Liver (tissue), 9 donors: Measurements from ENCODE around the gene SMAD6. TPM values are rescaled to one million over a fixed set of nuclear protein-coding genes. Genes with fewer than 3 reads are reported as not detected.

Source experiments
- DNase-seq: peaks from one replicate; pipeline ENCODE4 v3.0.0-alpha.2; 2017; ENCODE audit warnings: low spot score
- H3K27ac ChIP-seq, 2 donors: one replicate each; pipeline ENCODE4 v1.7.0; 2013; ENCODE audit warnings: inconsistent platforms in 2 of 2, low read length in 2 of 2, control low read depth in 1 of 2, low read depth in 1 of 2, mild to moderate bottlenecking in 1 of 2
- H3K27me3 ChIP-seq, 4 donors: one replicate each; pipeline versions ENCODE4 v1.6.1 to v1.7.0; 2013; ENCODE audit warnings: low read length in 3 of 4, inconsistent platforms in 1 of 4, mild to moderate bottlenecking in 1 of 4, moderate library complexity in 1 of 4; ENCODE audit not compliant: control insufficient read depth in 4 of 4, insufficient read depth in 4 of 4
- H3K36me3 ChIP-seq, 4 donors: one replicate each; pipeline versions ENCODE4 v1.6.1 to v1.7.0; 2013; ENCODE audit warnings: low read length in 3 of 4, mild to moderate bottlenecking in 3 of 4, low read depth in 1 of 4, moderate library complexity in 1 of 4; ENCODE audit not compliant: control insufficient read depth in 4 of 4, insufficient read depth in 3 of 4
- H3K4me1 ChIP-seq, 4 donors: one replicate each; pipeline versions ENCODE4 v1.6.1 to v1.7.0; 2013; ENCODE audit warnings: low read length in 3 of 4, mild to moderate bottlenecking in 3 of 4, moderate library complexity in 1 of 4; ENCODE audit not compliant: control insufficient read depth in 4 of 4, insufficient read depth in 4 of 4
- H3K4me3 ChIP-seq, 3 donors: one replicate each; pipeline versions ENCODE4 v1.6.1 to v1.7.0; 2013; ENCODE audit warnings: low read length in 3 of 3, control low read depth in 1 of 3, low read depth in 1 of 3, mild to moderate bottlenecking in 1 of 3
- H3K9ac ChIP-seq, 2 donors: one replicate each; pipeline ENCODE4 v1.7.0; 2013; ENCODE audit warnings: low read length in 2 of 2, mild to moderate bottlenecking in 2 of 2, moderate library complexity in 2 of 2, control low read depth in 1 of 2, low read depth in 1 of 2
- H3K9me3 ChIP-seq, 4 donors: one replicate each; pipeline versions ENCODE4 v1.6.1 to v1.7.0; 2013; ENCODE audit warnings: low read length in 3 of 4; ENCODE audit not compliant: control insufficient read depth in 4 of 4
- ATF3 ChIP-seq: IDR thresholded peaks from 2 replicates; pipeline ENCODE4 v1.6.1; 2016; ENCODE audit warnings: antibody characterized with exemption
- CTCF ChIP-seq: fragments of 150-350 bp; IDR thresholded peaks from 2 replicates; pipeline ENCODE4 v1.5.1; 2017; ENCODE audit warnings: improper control_type of control experiment, low read depth, low read length; ENCODE audit not compliant: missing input control
- EGR1 ChIP-seq, 2 donors: IDR thresholded peaks; 2 replicates each; pipeline ENCODE4 v1.6.1; 2016 to 2018; ENCODE audit warnings: antibody characterized with exemption in 2 of 2, low read depth in 2 of 2
- FOXA1 ChIP-seq: IDR thresholded peaks from 2 replicates; pipeline ENCODE4 v1.6.1; 2016; ENCODE audit warnings: antibody characterized with exemption
- FOXA2 ChIP-seq: IDR thresholded peaks from 2 replicates; pipeline ENCODE4 v1.6.1; 2016; ENCODE audit warnings: antibody characterized with exemption
- GABPA ChIP-seq, 2 donors: IDR thresholded peaks in 1 of 2; conservative IDR thresholded peaks in 1 of 2; 2 replicates each; pipeline ENCODE4 v1.6.1; 2016; ENCODE audit warnings: antibody characterized with exemption in 2 of 2, mild to moderate bottlenecking in 1 of 2, moderate library complexity in 1 of 2
- HNF4A ChIP-seq, 2 donors: conservative IDR thresholded peaks; 2 replicates each; pipeline ENCODE4 v1.6.1; 2016; ENCODE audit warnings: antibody characterized with exemption in 2 of 2, mild to moderate bottlenecking in 2 of 2
- HNF4G ChIP-seq: IDR thresholded peaks from 2 replicates; pipeline ENCODE4 v1.6.1; 2016; ENCODE audit warnings: antibody characterized with exemption
- JUND ChIP-seq, 2 donors: IDR thresholded peaks; 2 replicates each; pipeline ENCODE4 v1.6.1; 2016; ENCODE audit warnings: antibody characterized with exemption in 2 of 2
- MAX ChIP-seq: IDR thresholded peaks from 2 replicates; pipeline ENCODE4 v1.6.1; 2016; ENCODE audit warnings: antibody characterized with exemption
- NR2F2 ChIP-seq: IDR thresholded peaks from 2 replicates; pipeline ENCODE4 v1.6.1; 2016; ENCODE audit warnings: antibody characterized with exemption
- RAD21 ChIP-seq, 2 donors: IDR thresholded peaks; 2 replicates each; pipeline ENCODE4 v1.6.1; 2016; ENCODE audit warnings: antibody characterized with exemption in 2 of 2, mild to moderate bottlenecking in 2 of 2
- REST ChIP-seq: IDR thresholded peaks from 2 replicates; pipeline ENCODE4 v1.6.1; 2016; ENCODE audit warnings: antibody characterized with exemption, mild to moderate bottlenecking
- RXRA ChIP-seq, 2 donors: IDR thresholded peaks; 2 replicates each; pipeline ENCODE4 v1.6.1; 2017 to 2018; ENCODE audit warnings: antibody characterized with exemption in 2 of 2, mild to moderate bottlenecking in 1 of 2
- SP1 ChIP-seq: IDR thresholded peaks from 2 replicates; pipeline ENCODE4 v1.6.1; 2018; ENCODE audit warnings: antibody characterized with exemption, mild to moderate bottlenecking
- TAF1 ChIP-seq: conservative IDR thresholded peaks from 2 replicates; pipeline ENCODE4 v1.6.1; 2016; ENCODE audit warnings: antibody characterized with exemption, mild to moderate bottlenecking
- YY1 ChIP-seq: IDR thresholded peaks from 2 replicates; pipeline ENCODE4 v1.6.1; 2016; ENCODE audit warnings: antibody characterized with exemption, mild to moderate bottlenecking
- ZBTB33 ChIP-seq: IDR thresholded peaks from 2 replicates; pipeline ENCODE4 v1.6.1; 2016; ENCODE audit warnings: antibody characterized with exemption
- WGBS: extraction: QIAGEN DNeasy Blood & Tissue Kit; methylation state at CpG from one replicate; pipeline ENCODE4 v1.1.7; 2013; 5-methylcytosine and 5-hydroxymethylcytosine counted together
- polyA plus RNA-seq, 2 donors: library from polyadenylated mRNA; stranded (reverse) in 1 of 2; unstranded in 1 of 2; fragments of 200-250 nt in 1 of 2; fragments of >200 nt in 1 of 2; fragmentation: Nextera tagmentation in 1 of 2; extraction: Ambion mirVana in 1 of 2; gene quantifications; one replicate each; pipeline versions ENCODE4 v1.2.1 to v1.2.3, GENCODE V29; 2013 to 2015
- total RNA-seq, 2 donors: library from RNA; depleted of rRNA; stranded (reverse); fragments of >200 nt; gene quantifications; one replicate each; pipeline ENCODE4 v1.2.3, GENCODE V29; 2014
- donor health status: healthy.
- donor health status: healthy.
- donor health status: healthy.
- donor health status: healthy.
- donor health status: healthy.

SMAD6 gene
- 10 to 100 TPM; 14.1 to 15.1 TPM for total RNA-seq
- polyA plus RNA-seq: 1 to 10 TPM; 1.2 to 7.9 TPM

- peak within 1 kb of the TSS; percentile 60 to 86 (median 72) for H3K4me3 ChIP-seq
- H3K27me3 ChIP-seq: no peaks in the 10 kb centered on the region
- no peaks in the 10 kb centered on the region for H3K9me3 ChIP-seq
- H3K4me1 ChIP-seq: peaks cover 3 to 55% (median 40%) of the 10 kb centered on the region in 4 donors
- TF ChIP-seq RAD21 (IDR thresholded peaks at IDR 0.05) (no peak), RXRA (IDR thresholded peaks at IDR 0.05) (peak; percentile 13 to 48), TAF1 (peak; percentile 44), EGR1 (IDR thresholded peaks at IDR 0.05; ENCODE audit: low read depth in 2 of 2) (no peak), MAX (peak; percentile 27), GABPA (IDR thresholded peaks at IDR 0.05 in 1 of 2, conservative IDR thresholded peaks at IDR 0.05 in 1 of 2) (no peak), FOXA2 (no peak), YY1 (no peak), HNF4A (conservative IDR thresholded peaks at IDR 0.05) (peak; percentile 3 to 4), ATF3 (no peak), REST (peak; percentile 56), CTCF (no peak), JUND (IDR thresholded peaks at IDR 0.05) (peak in 1 of 2 donors; percentile 40), ZBTB33 (peak; percentile 23), HNF4G (no peak), SP1 (peak; percentile 25), FOXA1 (no peak), NR2F2 (peak; percentile 6)
- H3K9ac ChIP-seq: peak within 1 kb of the TSS; percentile 43 to 72
- peak; percentile 85 for DNase-seq
- H3K27ac ChIP-seq: peak within 1 kb of the TSS; percentile 76 to 91
- H3K36me3 ChIP-seq: no peaks in the 10 kb centered on the region
- under 1% methylated on average over 55 of the region's 55 CpGs for whole genome bisulfite sequencing
Observed at GRCh38 chr15:66702035-66702786, at the start of gene SMAD6. SMAD6 (plus strand) TSS chr15:66702236; CDS start chr15:66703259, 1,023 bp downstream.
